Left ventricle myocardium inferior (tissue), 1 donor: ENCODE results near the gene URB1. TPM values are rescaled to one million over a fixed set of nuclear protein-coding genes. Genes with fewer than 3 reads are reported as not detected.
"Not testable (repeated sequence)": the region's sequence is repeated elsewhere in the genome, so short reads cannot be mapped to it uniquely, and the experiment has no call there.

Source experiments
- DNase-seq: peaks from one replicate; pipeline ENCODE4 v3.0.0-alpha.2; 2020
- H3K27ac ChIP-seq: fragments of 200-600 bp; replicated peaks from 2 replicates; pipeline ENCODE4 v1.8.0; 2021
- H3K27me3 ChIP-seq: fragments of 200-600 bp; 2 replicates; pipeline ENCODE4 v1.8.0; 2021; ENCODE audit warnings: low read depth
- H3K36me3 ChIP-seq: fragments of 200-600 bp; 2 replicates; pipeline ENCODE4 v1.8.0; 2021
- H3K4me1 ChIP-seq: fragments of 200-600 bp; 2 replicates; pipeline ENCODE4 v1.8.0; 2021
- H3K4me3 ChIP-seq: fragments of 200-600 bp; 2 replicates; pipeline ENCODE4 v1.8.0; 2021; ENCODE audit warnings: mild to moderate bottlenecking, moderate library complexity
- H3K9me3 ChIP-seq: fragments of 200-600 bp; replicated peaks from 2 replicates; pipeline ENCODE4 v1.8.0; 2021
- CTCF ChIP-seq: fragments of 200-600 bp; IDR thresholded peaks from 2 replicates; pipeline ENCODE4 v1.8.0; 2021; ENCODE audit warnings: antibody characterized with exemption, mild to moderate bottlenecking, borderline replicate concordance
- intact Hi-C: fragments of 100-400 bp; cut with micrococcal nuclease; formaldehyde crosslinking; loops from one replicate; pipeline ENCODE4 v1.11.0; 2022
- total RNA-seq: library from RNA; stranded (reverse); fragmentation: NEBNext Ultra II Directional; extraction: Animal tissue kit (Norgen Biotek cat#: 25700); gene quantifications from one replicate; pipeline ENCODE4 v1.2.1, GENCODE V29; 2021
- donor health status: DM: no; HTN: yes; CAD: no; lungs with severe emphysema.

URB1 gene
- total RNA-seq, 1 donor from 2014 or later = 13.8 TPM

- DNase-seq = no peak
- Histone ChIP-seq H3K9me3 (no peaks in the 10 kb centered on the region), H3K4me3 (no peak overlapping the region), H3K4me1 (no peaks in the 10 kb centered on the region), H3K27ac (no peak overlapping the region), H3K36me3 (peaks cover 40% of the 10 kb centered on the region), H3K27me3 (no peaks in the 10 kb centered on the region)
- intact Hi-C loops = no loop called here
- TF ChIP-seq CTCF = no peak
Measured at GRCh38 chr21:32270748-32271147, 122.1 kb downstream of the URB1 start.

- H3K36me3 ChIP-seq = peaks cover 33% of the 10 kb centered on the region
- DNase-seq, H3K4me1 ChIP-seq, H3K27me3 ChIP-seq, H3K4me3 ChIP-seq, H3K9me3 ChIP-seq, intact Hi-C loops, H3K27ac ChIP-seq: not testable (repeated sequence)
Measured at GRCh38 chr21:32265321-32265720, 127.5 kb downstream of the URB1 start.

GRCh38 chr21:32261929-32262328 is 130.9 kb downstream of the URB1 start:
- H3K4me1 ChIP-seq = peaks cover 13% of the 10 kb centered on the region
- DNase-seq = no peak
- H3K4me3 ChIP-seq = no peak overlapping the region
- peaks cover 3% of the 10 kb centered on the region for H3K36me3 ChIP-seq
- no peaks in the 10 kb centered on the region for H3K27me3 ChIP-seq
- TF ChIP-seq CTCF = no peak
- intact Hi-C loops = no loop called here
- no peaks in the 10 kb centered on the region for H3K9me3 ChIP-seq
- H3K27ac ChIP-seq = no peak overlapping the region

Other genes with a start within 250 kb of the URB1 start
- 3.2 TPM for gene MIS18A, start 114.0 kb downstream of the URB1 start, total RNA-seq
- not detected for gene MRAP, start 94.2 kb downstream of the URB1 start, total RNA-seq
- 13.9 TPM for gene EVA1C, start 19.7 kb upstream of the URB1 start, total RNA-seq
- gene TCP10L, start 192.5 kb upstream of the URB1 start, total RNA-seq = 3.0 TPM
- gene CFAP298, start 219.4 kb upstream of the URB1 start, total RNA-seq = 20.2 TPM